HFFc6 (cell line): ENCODE results near the gene SCAP. TPM values are rescaled to one million over a fixed set of nuclear protein-coding genes. Genes with fewer than 3 reads are reported as not detected.
A peak's percentile ranks its signal among the peaks of the same experiment; 100 is the strongest.
"Not testable (repeated sequence)": the region's sequence is repeated elsewhere in the genome, so short reads cannot be mapped to it uniquely, and the experiment has no call there.

Experiments
- DNase-seq: peaks from one replicate; pipeline ENCODE4 v3.0.0-alpha.2; 2018
- H3K27ac Mint-ChIP-seq: 2 replicates; pipeline ENCODE4 v1.8.0; 2020; ENCODE audit warnings: mild to moderate bottlenecking, mixed read lengths
- H3K27me3 Mint-ChIP-seq: 2 replicates; pipeline ENCODE4 v1.8.0; 2021; ENCODE audit warnings: mild to moderate bottlenecking, moderate library complexity, mixed read lengths; ENCODE audit not compliant: insufficient read depth
- H3K36me3 Mint-ChIP-seq: 2 replicates; pipeline ENCODE4 v1.8.0; 2021; ENCODE audit warnings: low read depth, mixed read lengths
- H3K4me1 Mint-ChIP-seq: 2 replicates; pipeline ENCODE4 v1.8.0; 2020; ENCODE audit warnings: low read depth, mixed read lengths
- H3K4me3 Mint-ChIP-seq: 2 replicates; pipeline ENCODE4 v1.8.0; 2020; ENCODE audit warnings: mild to moderate bottlenecking, moderate library complexity, mixed read lengths
- H3K9me3 Mint-ChIP-seq: 2 replicates; pipeline ENCODE4 v1.8.0; 2020; ENCODE audit warnings: mild to moderate bottlenecking, mixed read lengths
- CTCF ChIP-seq: fragments of 200-600 bp; sonication (generic); IDR thresholded peaks from 2 replicates; pipeline ENCODE4 v1.5.0; 2021; ENCODE audit warnings: antibody characterized with exemption, mild to moderate bottlenecking
- total RNA-seq, 6 experiments: library from RNA; stranded (reverse); fragmentation: NEBNext Ultra II Directional; extraction: Animal tissue kit (Norgen Biotek cat#: 25700); gene quantifications; 2 replicates in 1 of 6; 3 replicates in 5 of 6; pipeline ENCODE4 v1.2.3, GENCODE V29; 2021

The SCAP gene
- total RNA-seq, 6 experiments from 2014 or later = 48.3 to 63.3 (median 54.9) TPM

- no peak for TF ChIP-seq CTCF
- H3K4me1 Mint-ChIP-seq = peaks cover 28% of the 10 kb centered on the region
- H3K27ac Mint-ChIP-seq = no peak overlapping the region
- H3K9me3 Mint-ChIP-seq = no peaks in the 10 kb centered on the region
- H3K27me3 Mint-ChIP-seq = no peaks in the 10 kb centered on the region
- H3K36me3 Mint-ChIP-seq = no peaks in the 10 kb centered on the region
- no peak overlapping the region for H3K4me3 Mint-ChIP-seq
- DNase-seq = no peak
Observed at GRCh38 chr3:47478022-47478421, 2.3 kb upstream of the SCAP start.

- H3K27me3 Mint-ChIP-seq = no peaks in the 10 kb centered on the region
- peak overlapping the region; percentile 68; the same call in 1 of the 2 replicates for H3K27ac Mint-ChIP-seq
- no peak for TF ChIP-seq CTCF
- no peaks in the 10 kb centered on the region for H3K9me3 Mint-ChIP-seq
- H3K4me1 Mint-ChIP-seq = peaks cover 28% of the 10 kb centered on the region
- peak overlapping the region; percentile 94 for H3K4me3 Mint-ChIP-seq
- no peaks in the 10 kb centered on the region for H3K36me3 Mint-ChIP-seq
- no peak for DNase-seq
Observed at GRCh38 chr3:47476644-47477199, 981 bp upstream of the SCAP start.

GRCh38 chr3:47476330-47476626 is 537 bp upstream of the SCAP start:
- H3K9me3 Mint-ChIP-seq = no peaks in the 10 kb centered on the region
- no peak for TF ChIP-seq CTCF
- no peaks in the 10 kb centered on the region for H3K36me3 Mint-ChIP-seq
- H3K4me3 Mint-ChIP-seq = peak overlapping the region; percentile 94
- peak overlapping the region; percentile 68 for H3K27ac Mint-ChIP-seq
- no peaks in the 10 kb centered on the region for H3K27me3 Mint-ChIP-seq
- no peak for DNase-seq
- peaks cover 28% of the 10 kb centered on the region for H3K4me1 Mint-ChIP-seq

GRCh38 chr3:47475029-47475569 is 642 bp downstream of the SCAP start:
- H3K27ac Mint-ChIP-seq = peak overlapping the region; percentile 67
- TF ChIP-seq CTCF = no peak
- H3K9me3 Mint-ChIP-seq = no peaks in the 10 kb centered on the region
- H3K27me3 Mint-ChIP-seq = no peaks in the 10 kb centered on the region
- H3K4me1 Mint-ChIP-seq = peaks cover 28% of the 10 kb centered on the region
- no peaks in the 10 kb centered on the region for H3K36me3 Mint-ChIP-seq
- H3K4me3 Mint-ChIP-seq = peak overlapping the region; percentile 94
- DNase-seq = peak; percentile 22

- Mint-ChIP-seq H3K27me3 (no peaks in the 10 kb centered on the region), H3K4me3 (peak overlapping the region; percentile 55; the same call in 1 of the 2 replicates), H3K9me3 (no peaks in the 10 kb centered on the region), H3K27ac (no peak overlapping the region), H3K36me3 (peaks cover 1% of the 10 kb centered on the region; the same call in 1 of the 2 replicates), H3K4me1 (peaks cover 28% of the 10 kb centered on the region)
- no peak for TF ChIP-seq CTCF
- DNase-seq = no peak
Observed at GRCh38 chr3:47473391-47473790, 2.4 kb downstream of the SCAP start.

- no peak for TF ChIP-seq CTCF
- H3K9me3 Mint-ChIP-seq = no peaks in the 10 kb centered on the region
- peaks cover 12% of the 10 kb centered on the region for H3K36me3 Mint-ChIP-seq
- H3K4me1 Mint-ChIP-seq = peaks cover 20% of the 10 kb centered on the region
- no peak for DNase-seq
- no peak overlapping the region for H3K4me3 Mint-ChIP-seq
- H3K27me3 Mint-ChIP-seq = no peaks in the 10 kb centered on the region; the same call in 1 of the 2 replicates
- no peak overlapping the region for H3K27ac Mint-ChIP-seq
Observed at GRCh38 chr3:47469616-47470015, 6.1 kb downstream of the SCAP start.

- H3K27me3 Mint-ChIP-seq, H3K9me3 Mint-ChIP-seq, DNase-seq, H3K4me3 Mint-ChIP-seq, H3K27ac Mint-ChIP-seq: not testable (repeated sequence)
- Mint-ChIP-seq H3K36me3 (peaks cover 12% of the 10 kb centered on the region), H3K4me1 (peaks cover 12% of the 10 kb centered on the region)
Observed at GRCh38 chr3:47468315-47468714, 7.4 kb downstream of the SCAP start.
